Neural cell (in vitro differentiated cells): Measurements from ENCODE around the gene ZSCAN2.
"Not testable (repeated sequence)": the region's sequence is repeated elsewhere in the genome, so short reads cannot be mapped to it uniquely, and the experiment has no call there.

ENCODE experiments used
- CTCF ChIP-seq: fragments of 450-650 bp; IDR thresholded peaks from 2 replicates; pipeline ENCODE4 v1.5.1; 2014; ENCODE audit warnings: antibody characterized with exemption, mild to moderate bottlenecking, moderate library complexity; ENCODE audit not compliant: poor library complexity, severe bottlenecking
- EP300 ChIP-seq: fragments of 450-650 bp; conservative IDR thresholded peaks from 2 replicates; pipeline ENCODE4 v1.6.1; 2014; ENCODE audit warnings: antibody characterized with exemption, mild to moderate bottlenecking, moderate library complexity; ENCODE audit not compliant: poor library complexity, severe bottlenecking
- EZH2 ChIP-seq: fragments of 200-600, 300-800 bp; shearing (Covaris generic), sonication (generic); IDR thresholded peaks from 2 replicates; pipeline ENCODE4 v1.6.1; 2014; ENCODE audit warnings: antibody characterized with exemption, low read length, borderline replicate concordance, mild to moderate bottlenecking; ENCODE audit not compliant: insufficient read depth, poor library complexity, severe bottlenecking
- POLR2AphosphoS5 ChIP-seq: IDR thresholded peaks from 2 replicates; pipeline ENCODE4 v1.6.1; 2012
- REST ChIP-seq: IDR thresholded peaks from 2 replicates; pipeline ENCODE4 v1.6.1; 2012; ENCODE audit warnings: borderline replicate concordance

- TF ChIP-seq CTCF, EZH2, REST, EP300, POLR2AphosphoS5: not testable (repeated sequence)
Measured at GRCh38 chr15:84581676-84582428, 19.0 kb upstream of the ZSCAN2 start.
